MCF 10A (cell line): Measurements from ENCODE around the gene MLLT3. TPM values are rescaled to one million over a fixed set of nuclear protein-coding genes. Genes with fewer than 3 reads are reported as not detected.

Experiments
- BruUV-seq: library from RNA; stranded (reverse); fragments of 400-500 nt; replicated peaks from 2 replicates; lab custom pipeline; 2021; lab: Mats Ljungman, UMichigan
- CTCF ChIA-PET: fragments of 300-600 bp; sonication (Branson Sonifier 250); formaldehyde crosslinking; extraction: SDS; loops from one replicate; lab custom pipeline; 2021; ENCODE audit warnings: antibody characterized with exemption, inconsistent platforms; lab: Yijun Ruan, JAX
- POLR2A ChIA-PET: fragments of 300-600, 350-650 bp; sonication (Branson Sonifier 250); formaldehyde crosslinking; extraction: SDS; loops from one replicate; lab custom pipeline; 2020; ENCODE audit warnings: antibody characterized with exemption, inconsistent platforms; lab: Yijun Ruan, JAX
- DNase-seq: peaks from one replicate; pipeline ENCODE4 v3.0.0-alpha.2; 2018; ENCODE audit not compliant: unreplicated experiment
- H3K27ac Mint-ChIP-seq: one replicate; pipeline ENCODE4 v1.8.0; 2022; ENCODE audit warnings: mild to moderate bottlenecking, low read depth, mixed read lengths; ENCODE audit not compliant: unreplicated experiment
- H3K27me3 Mint-ChIP-seq: one replicate; pipeline ENCODE4 v1.8.0; 2022; ENCODE audit warnings: mixed read lengths; ENCODE audit not compliant: insufficient read depth, unreplicated experiment
- H3K36me3 Mint-ChIP-seq: one replicate; pipeline ENCODE4 v1.8.0; 2022; ENCODE audit warnings: mild to moderate bottlenecking, moderate library complexity, mixed read lengths; ENCODE audit not compliant: insufficient read depth, unreplicated experiment
- H3K4me1 Mint-ChIP-seq: one replicate; pipeline ENCODE4 v1.8.0; 2022; ENCODE audit warnings: mixed read lengths; ENCODE audit not compliant: insufficient read depth, unreplicated experiment
- H3K4me3 Mint-ChIP-seq: one replicate; pipeline ENCODE4 v1.8.0; 2022; ENCODE audit warnings: mild to moderate bottlenecking, moderate library complexity, mixed read lengths; ENCODE audit not compliant: unreplicated experiment
- H3K9me3 Mint-ChIP-seq: one replicate; pipeline ENCODE4 v1.8.0; 2022; ENCODE audit warnings: mixed read lengths; ENCODE audit not compliant: unreplicated experiment
- intact Hi-C: fragments of 100-400 bp; cut with micrococcal nuclease; formaldehyde crosslinking; loops from 2 replicates; pipeline ENCODE4 v1.14.1; 2022
- total RNA-seq: library from RNA; stranded (reverse); gene quantifications from 2 replicates; pipeline ENCODE4 v1.2.3, GENCODE V29; 2022
- TF ChIP-seq, protein P1 (sequence below): fragments of 200-600 bp; IDR thresholded peaks from one replicate; pipeline ENCODE4 v1.8.0; 2022; ENCODE audit warnings: antibody characterized with exemption, mild to moderate bottlenecking; ENCODE audit not compliant: unreplicated experiment

Gene MLLT3
- total RNA-seq, 1 experiment from 2014 or later, result 1.2 TPM

- H3K4me3 Mint-ChIP-seq, result no peak overlapping the region
- TF ChIP-seq, protein P1, sequence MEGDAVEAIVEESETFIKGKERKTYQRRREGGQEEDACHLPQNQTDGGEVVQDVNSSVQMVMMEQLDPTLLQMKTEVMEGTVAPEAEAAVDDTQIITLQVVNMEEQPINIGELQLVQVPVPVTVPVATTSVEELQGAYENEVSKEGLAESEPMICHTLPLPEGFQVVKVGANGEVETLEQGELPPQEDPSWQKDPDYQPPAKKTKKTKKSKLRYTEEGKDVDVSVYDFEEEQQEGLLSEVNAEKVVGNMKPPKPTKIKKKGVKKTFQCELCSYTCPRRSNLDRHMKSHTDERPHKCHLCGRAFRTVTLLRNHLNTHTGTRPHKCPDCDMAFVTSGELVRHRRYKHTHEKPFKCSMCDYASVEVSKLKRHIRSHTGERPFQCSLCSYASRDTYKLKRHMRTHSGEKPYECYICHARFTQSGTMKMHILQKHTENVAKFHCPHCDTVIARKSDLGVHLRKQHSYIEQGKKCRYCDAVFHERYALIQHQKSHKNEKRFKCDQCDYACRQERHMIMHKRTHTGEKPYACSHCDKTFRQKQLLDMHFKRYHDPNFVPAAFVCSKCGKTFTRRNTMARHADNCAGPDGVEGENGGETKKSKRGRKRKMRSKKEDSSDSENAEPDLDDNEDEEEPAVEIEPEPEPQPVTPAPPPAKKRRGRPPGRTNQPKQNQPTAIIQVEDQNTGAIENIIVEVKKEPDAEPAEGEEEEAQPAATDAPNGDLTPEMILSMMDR, result no peak
- no peaks in the 10 kb centered on the region for H3K9me3 Mint-ChIP-seq
- H3K27me3 Mint-ChIP-seq, result peaks cover 62% of the 10 kb centered on the region
- intact Hi-C loops, result no loop called here
- no peak overlapping the region for H3K27ac Mint-ChIP-seq
- no peaks in the 10 kb centered on the region for H3K36me3 Mint-ChIP-seq
- BruUV-seq, result no TSS peak
- no peak for DNase-seq
- ChIA-PET POLR2A (no interaction called here), CTCF (interaction anchor here (0.9 kb wide), 1 partner anchor 91 kb away, joined by 3 read pairs; no protein-coding TSS in a partner anchor)
- no peaks in the 10 kb centered on the region for H3K4me1 Mint-ChIP-seq
These were observed 147.8 kb downstream of the MLLT3 start for GRCh38 chr9:20474496-20474895.

DNA sequence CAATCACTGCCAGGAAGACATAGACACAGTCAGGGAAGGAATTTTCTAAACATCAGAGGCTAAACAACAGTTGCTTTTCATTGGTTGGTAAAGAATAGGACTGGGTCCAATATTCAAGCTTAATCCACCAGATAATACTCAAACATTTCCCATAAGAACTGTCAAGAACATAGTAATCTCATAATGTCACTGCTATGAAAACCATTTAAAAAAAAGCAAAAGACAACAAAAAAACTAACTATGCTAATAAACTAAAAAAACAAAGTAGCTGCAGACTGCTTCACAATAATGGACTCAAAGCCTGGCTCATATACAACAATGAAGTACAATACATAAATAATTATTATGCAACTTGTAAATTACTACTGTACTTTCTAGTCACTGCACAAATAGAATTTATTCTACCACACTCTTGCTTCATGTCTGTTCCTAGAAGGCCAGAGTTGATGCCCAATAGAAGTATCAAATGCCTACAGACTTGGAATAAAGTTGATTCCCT, 148.7 kb downstream of the MLLT3 start:
- H3K4me3 Mint-ChIP-seq, result no peak overlapping the region
- DNase-seq, result no peak
- no peak overlapping the region for H3K27ac Mint-ChIP-seq
- no TSS peak for BruUV-seq
- H3K36me3 Mint-ChIP-seq, result no peaks in the 10 kb centered on the region
- H3K4me1 Mint-ChIP-seq, result no peaks in the 10 kb centered on the region
- H3K27me3 Mint-ChIP-seq, result peaks cover 72% of the 10 kb centered on the region
- CTCF ChIA-PET, result interaction anchor here (0.6 kb wide), 1 partner anchor 270 kb away, joined by 3 read pairs; no protein-coding TSS in a partner anchor
- intact Hi-C loops, result no loop called here
- POLR2A ChIA-PET, result no interaction called here
- TF ChIP-seq, protein P1, result no peak
- H3K9me3 Mint-ChIP-seq, result no peaks in the 10 kb centered on the region

GRCh38 chr9:20472342-20473045, 149.8 kb downstream of the MLLT3 start:
- no peak overlapping the region for H3K4me3 Mint-ChIP-seq
- TF ChIP-seq, protein P1, result no peak
- intact Hi-C loops, result no loop called here
- ChIA-PET POLR2A (no interaction called here), CTCF (no interaction called here)
- H3K4me1 Mint-ChIP-seq, result no peaks in the 10 kb centered on the region
- H3K27me3 Mint-ChIP-seq, result peaks cover 82% of the 10 kb centered on the region
- H3K9me3 Mint-ChIP-seq, result no peaks in the 10 kb centered on the region
- no peaks in the 10 kb centered on the region for H3K36me3 Mint-ChIP-seq
- no TSS peak for BruUV-seq
- no peak overlapping the region for H3K27ac Mint-ChIP-seq
- no peak for DNase-seq

DNA sequence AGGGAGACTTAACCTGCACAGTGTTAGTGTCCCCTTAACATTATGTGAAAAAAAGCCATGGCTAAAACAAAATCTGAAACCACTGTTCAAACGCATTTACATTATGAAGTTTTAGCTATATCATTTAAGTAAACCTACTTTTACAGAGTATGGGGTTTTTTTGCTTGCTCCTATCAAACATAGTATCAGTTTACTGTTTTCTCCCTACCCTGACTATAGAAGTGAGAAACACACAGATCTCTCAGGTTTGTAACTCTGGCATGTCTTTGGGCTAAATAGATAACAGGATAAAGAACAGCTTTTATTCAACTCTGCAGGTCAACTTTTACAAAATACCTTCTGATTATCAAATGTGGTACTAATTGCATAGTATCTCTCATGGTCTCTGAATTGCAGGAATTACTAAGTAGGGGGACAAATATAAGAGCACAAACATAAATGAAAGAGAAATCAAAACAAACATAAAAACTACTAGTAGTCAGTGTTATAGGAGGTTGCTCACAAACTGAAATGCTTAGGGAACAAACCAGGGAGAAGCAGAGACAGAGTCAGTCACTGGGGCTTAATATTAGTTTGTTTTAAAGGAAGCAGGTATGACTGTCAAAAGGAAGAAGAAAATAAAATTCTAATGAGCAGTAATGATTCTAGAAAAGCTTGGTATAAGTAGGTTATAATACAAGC, 155.8 kb downstream of the MLLT3 start:
- Mint-ChIP-seq H3K27ac (no peak overlapping the region), H3K4me3 (no peak overlapping the region), H3K27me3 (peaks cover 97% of the 10 kb centered on the region), H3K9me3 (no peaks in the 10 kb centered on the region), H3K36me3 (peaks cover 4% of the 10 kb centered on the region), H3K4me1 (no peaks in the 10 kb centered on the region)
- POLR2A ChIA-PET, result interaction anchor here (0.6 kb wide), 1 partner anchor 254 kb away, joined by 4 read pairs; no protein-coding TSS in a partner anchor
- DNase-seq, result no peak
- TF ChIP-seq, protein P1, result no peak
- intact Hi-C loops, result no loop called here
- CTCF ChIA-PET, result interaction anchor here (0.6 kb wide), 2 partner anchors 14 to 85 kb away, joined by 3 to 4 read pairs; no protein-coding TSS in a partner anchor
- BruUV-seq, result no TSS peak
